DMS114 treated with DMSO at 0.1 percent for 48 hours (cell line): ENCODE data around the gene ZNF791.
"Not testable (repeated sequence)": the region's sequence is repeated elsewhere in the genome, so short reads cannot be mapped to it uniquely, and the experiment has no call there.

Source experiments
- DNase-seq: peaks from one replicate; lab custom pipeline; 2025; ENCODE audit not compliant: unreplicated experiment; lab: John Stamatoyannopoulos, UW

ZNF791 gene

GRCh38 chr19:12628040-12629022, 17.6 kb downstream of the ZNF791 start:
- no peak for DNase-seq

GRCh38 chr19:12629215-12629614, 18.5 kb downstream of the ZNF791 start:
- DNase-seq, result no peak

- no peak for DNase-seq
Measured at GRCh38 chr19:12636631-12637030, 25.9 kb downstream of the ZNF791 start.

- no peak for DNase-seq
Measured at GRCh38 chr19:12638611-12639182, 28.0 kb downstream of the ZNF791 start.

- DNase-seq, result no peak
Measured at GRCh38 chr19:12639901-12640613, 29.3 kb downstream of the ZNF791 start.

- DNase-seq, result no peak
Measured at GRCh38 chr19:12641456-12641855, 30.7 kb downstream of the ZNF791 start.

GRCh38 chr19:12642506-12642905, 31.8 kb downstream of the ZNF791 start:
- DNase-seq, result no peak

- not testable (repeated sequence) for DNase-seq
Measured at GRCh38 chr19:12643716-12644115, 33.0 kb downstream of the ZNF791 start.

- no peak for DNase-seq
Measured at GRCh38 chr19:12646551-12646950, 35.8 kb downstream of the ZNF791 start.

- DNase-seq, result no peak
Measured at GRCh38 chr19:12647047-12647446, 36.3 kb downstream of the ZNF791 start.

- no peak for DNase-seq
Measured at GRCh38 chr19:12647490-12648071, 36.9 kb downstream of the ZNF791 start.

- no peak for DNase-seq
Measured at GRCh38 chr19:12648088-12648487, 37.4 kb downstream of the ZNF791 start.

GRCh38 chr19:12649941-12650340, 39.2 kb downstream of the ZNF791 start:
- DNase-seq, result no peak

GRCh38 chr19:12652219-12652618, 41.5 kb downstream of the ZNF791 start:
- DNase-seq, result no peak

GRCh38 chr19:12655546-12655945, 44.8 kb downstream of the ZNF791 start:
- DNase-seq, result no peak

GRCh38 chr19:12656899-12657571, 46.3 kb downstream of the ZNF791 start:
- DNase-seq, result no peak

- no peak for DNase-seq
Measured at GRCh38 chr19:12657966-12658365, 47.2 kb downstream of the ZNF791 start.

- DNase-seq, result no peak
Measured at GRCh38 chr19:12660980-12661379, 50.3 kb downstream of the ZNF791 start.

- DNase-seq, result no peak
Measured at GRCh38 chr19:12664406-12665280, 53.9 kb downstream of the ZNF791 start.

GRCh38 chr19:12665281-12665573, 54.5 kb downstream of the ZNF791 start:
- DNase-seq, result no peak
